ENCODE measurements around the gene SKI. TPM values are rescaled to one million over a fixed set of nuclear protein-coding genes. Genes with fewer than 3 reads are reported as not detected.
"Not testable (repeated sequence)": the region's sequence is repeated elsewhere in the genome, so short reads cannot be mapped to it uniquely, and the experiment has no call there.

SKI gene
- total RNA-seq, 6 experiments from 2014 or later, result 23.7 to 84.8 (median 31.4) TPM

- ATAC-seq, result peak; percentile 69 to 77 (median 72)
- no peaks in the 10 kb centered on the region for H3K27me3 ChIP-seq
- DNase-seq, result peak; percentile 91 to 93 (median 92)
- peak overlapping the region in 2 of 3 donors; percentile 24 to 35 for H3K27ac ChIP-seq
- no peak for TF ChIP-seq POLR2A (IDR thresholded peaks at IDR 0.05)
- H3K4me1 ChIP-seq, result peaks cover 3 to 59% (median 42%) of the 10 kb centered on the region in 4 donors
- no peak overlapping the region for H3K4me3 ChIP-seq
- H3K36me3 ChIP-seq, result peaks cover 0 to 6% (median 0%) of the 10 kb centered on the region in 4 donors
- H3K9me3 ChIP-seq, result no peaks in the 10 kb centered on the region
- 27% methylated on average over 17 of the region's 30 CpGs for WGBS (ENCODE audit: insufficient coverage, low coverage, low lambda C conversion rate, missing lambda C conversion rate)
- intact Hi-C loops (cut with DNase I), result no loop called here
These were observed 12.4 kb downstream of the SKI start for GRCh38 chr1:2240270-2241156.

GRCh38 chr1:2241820-2242219 lies 13.7 kb downstream of the SKI start:
- no peak overlapping the region for H3K4me3 ChIP-seq
- H3K27me3 ChIP-seq, result no peaks in the 10 kb centered on the region
- no peak for TF ChIP-seq POLR2A (IDR thresholded peaks at IDR 0.05)
- no peak for TF ChIP-seq CTCF (IDR thresholded peaks at IDR 0.05)
- ATAC-seq (peak in 3 of 4 donors; percentile 7 to 32 (median 14)), DNase-seq (peak in 1 of 3 donors; percentile 57)
- H3K36me3 ChIP-seq, result peaks cover 0 to 6% (median 0%) of the 10 kb centered on the region in 4 donors
- no peak overlapping the region for H3K27ac ChIP-seq
- WGBS (ENCODE audit: insufficient coverage, low coverage, low lambda C conversion rate, missing lambda C conversion rate), result 10% methylated on average over 11 of the region's 13 CpGs
- intact Hi-C loops (cut with DNase I), result no loop called here
- H3K9me3 ChIP-seq, result no peaks in the 10 kb centered on the region
- H3K4me1 ChIP-seq, result peaks cover 3 to 59% (median 40%) of the 10 kb centered on the region in 4 donors

- ATAC-seq (peak in 3 of 4 donors; percentile 35 to 56 (median 42)), DNase-seq (peak in 2 of 3 donors; percentile 75 to 79)
- Histone ChIP-seq H3K4me1 (peaks cover 3 to 61% (median 41%) of the 10 kb centered on the region in 4 donors), H3K4me3 (no peak overlapping the region), H3K36me3 (peaks cover 0 to 6% (median 0%) of the 10 kb centered on the region in 4 donors), H3K27me3 (no peaks in the 10 kb centered on the region), H3K27ac (no peak overlapping the region), H3K9me3 (no peaks in the 10 kb centered on the region)
- intact Hi-C loops (cut with DNase I), result no loop called here
- 42% methylated on average over 18 of the region's 33 CpGs for WGBS (ENCODE audit: insufficient coverage, low coverage, low lambda C conversion rate, missing lambda C conversion rate)
- peak; percentile 30 for TF ChIP-seq POLR2A (IDR thresholded peaks at IDR 0.05)
- TF ChIP-seq CTCF (IDR thresholded peaks at IDR 0.05), result no peak
These were observed 15.0 kb downstream of the SKI start for GRCh38 chr1:2242814-2243725.

GRCh38 chr1:2247045-2247394 lies 18.9 kb downstream of the SKI start:
- ATAC-seq; H3K27me3 ChIP-seq; DNase-seq; H3K4me3 ChIP-seq; H3K36me3 ChIP-seq; intact Hi-C loops (cut with DNase I); H3K9me3 ChIP-seq: not testable (repeated sequence)
- Histone ChIP-seq H3K4me1 (peaks cover 0 to 64% (median 31%) of the 10 kb centered on the region in 4 donors), H3K27ac (peak overlapping the region in 2 of 3 donors; percentile 86 to 91)
- 92% methylated on average over 5 of the region's 7 CpGs for WGBS (ENCODE audit: insufficient coverage, low coverage, low lambda C conversion rate, missing lambda C conversion rate)

- no peak for TF ChIP-seq POLR2A (IDR thresholded peaks at IDR 0.05)
- no peak for TF ChIP-seq CTCF (IDR thresholded peaks at IDR 0.05)
- intact Hi-C loops (cut with DNase I), result no loop called here
- no peaks in the 10 kb centered on the region for H3K9me3 ChIP-seq
- no peaks in the 10 kb centered on the region for H3K27me3 ChIP-seq
- H3K36me3 ChIP-seq, result no peaks in the 10 kb centered on the region
- DNase-seq (peak in 2 of 3 donors; percentile 89 to 94), ATAC-seq (peak; percentile 18 to 69 (median 60))
- H3K4me1 ChIP-seq, result peaks cover 0 to 71% (median 34%) of the 10 kb centered on the region in 4 donors
- peak overlapping the region in 2 of 3 donors; percentile 86 to 91 for H3K27ac ChIP-seq
- 19% methylated on average over 2 of the region's 18 CpGs for WGBS (ENCODE audit: insufficient coverage, low coverage, low lambda C conversion rate, missing lambda C conversion rate)
- H3K4me3 ChIP-seq, result peak overlapping the region in 2 of 3 donors; percentile 48 to 59
These were observed 19.6 kb downstream of the SKI start for GRCh38 chr1:2247760-2248126.
